ENCODE results near the gene GRIK4. TPM values are rescaled to one million over a fixed set of nuclear protein-coding genes. Genes with fewer than 3 reads are reported as not detected.
A peak's percentile ranks its signal among the peaks of the same experiment; 100 is the strongest.

Gene GRIK4
- total RNA-seq, 1 donor from 2014 or later, result 0.06 TPM

- no peak for DNase-seq (ENCODE audit: low read depth)
- H3K4me3 ChIP-seq (ENCODE audit: low read depth, low read length), result no peak overlapping the region
- TF ChIP-seq CTCF (conservative IDR thresholded peaks at IDR 0.05; ENCODE audit: low read depth, low read length), result no peak
Measured at GRCh38 chr11:120739780-120740179, 228.2 kb downstream of the GRIK4 start.

GRCh38 chr11:120740380-120740779, 228.8 kb downstream of the GRIK4 start:
- no peak for DNase-seq (ENCODE audit: low read depth)
- no peak overlapping the region for H3K4me3 ChIP-seq (ENCODE audit: low read depth, low read length)
- TF ChIP-seq CTCF (conservative IDR thresholded peaks at IDR 0.05; ENCODE audit: low read depth, low read length), result no peak

GRCh38 chr11:120744016-120744994, 232.8 kb downstream of the GRIK4 start:
- DNase-seq (ENCODE audit: low read depth), result no peak
- no peak overlapping the region for H3K4me3 ChIP-seq (ENCODE audit: low read depth, low read length)
- TF ChIP-seq CTCF (conservative IDR thresholded peaks at IDR 0.05; ENCODE audit: low read depth, low read length), result peak; percentile 8

- DNase-seq (ENCODE audit: low read depth), result no peak
- no peak overlapping the region for H3K4me3 ChIP-seq (ENCODE audit: low read depth, low read length)
- no peak for TF ChIP-seq CTCF (conservative IDR thresholded peaks at IDR 0.05; ENCODE audit: low read depth, low read length)
Measured at GRCh38 chr11:120746376-120746775, 234.8 kb downstream of the GRIK4 start.

GRCh38 chr11:120746836-120747609, 235.5 kb downstream of the GRIK4 start:
- TF ChIP-seq CTCF (conservative IDR thresholded peaks at IDR 0.05; ENCODE audit: low read depth, low read length), result no peak
- DNase-seq (ENCODE audit: low read depth), result no peak
- H3K4me3 ChIP-seq (ENCODE audit: low read depth, low read length), result no peak overlapping the region

GRCh38 chr11:120747850-120748814, 236.6 kb downstream of the GRIK4 start:
- no peak for DNase-seq (ENCODE audit: low read depth)
- H3K4me3 ChIP-seq (ENCODE audit: low read depth, low read length), result no peak overlapping the region
- no peak for TF ChIP-seq CTCF (conservative IDR thresholded peaks at IDR 0.05; ENCODE audit: low read depth, low read length)
